HCT116 (cell line): ENCODE measurements around the gene SEC24D. TPM values are rescaled to one million over a fixed set of nuclear protein-coding genes. Genes with fewer than 3 reads are reported as not detected.

ENCODE experiments used
- ATAC-seq: fragments of 200-7000 bp; cut with Tn5 transposase; 2 replicates; pipeline ENCODE4 v1.9.1; 2020; ENCODE audit warnings: mild to moderate bottlenecking, moderate library complexity
- BruUV-seq: library from RNA; stranded (reverse); fragments of 400-500 nt; replicated peaks from 2 replicates; lab custom pipeline; 2021; lab: Mats Ljungman, UMichigan
- CTCF ChIA-PET: fragments of 300-600 bp; sonication (Branson Sonifier 250); formaldehyde crosslinking; loops from one replicate; lab custom pipeline; 2021; ENCODE audit warnings: antibody characterized with exemption; lab: Charles Lee
- POLR2A ChIA-PET: fragments of 300-600, 350-600 bp; sonication (Branson Sonifier 250); formaldehyde crosslinking; loops from one replicate; lab custom pipeline; 2021; ENCODE audit warnings: antibody characterized with exemption; lab: Charles Lee
- RAD21 ChIA-PET, 2 experiments: fragments of 300-600 bp; sonication (Branson Sonifier 250); formaldehyde crosslinking; loops; one replicate each; lab custom pipeline; 2023; ENCODE audit warnings: low total read pairs in 2 of 2; ENCODE audit not compliant: uncharacterized antibody in 2 of 2, unreplicated experiment in 2 of 2, low non-redundant PET in 1 of 2; lab: Charles Lee
- DNase-seq: peaks from one replicate; pipeline ENCODE4 v3.0.0-alpha.2; 2010; ENCODE audit warnings: low read depth, low spot score
- H2AFZ ChIP-seq: fragments of 200-600 bp; shearing (Covaris generic), sonication (generic); 2 replicates; pipeline ENCODE4 v1.6.1; 2017; ENCODE audit warnings: low read depth, mixed run types, mixed read lengths, antibody characterized with exemption, low read length; ENCODE audit not compliant: poor library complexity, severe bottlenecking
- H3K27ac ChIP-seq: 2 replicates; pipeline ENCODE4 v1.5.1; 2012; ENCODE audit warnings: low read depth, low read length
- H3K27me3 ChIP-seq: fragments of 200-600 bp; sonication (generic); 2 replicates; pipeline ENCODE4 v1.6.1; 2016; ENCODE audit warnings: mixed run types, low read length, mixed read lengths; ENCODE audit not compliant: insufficient read depth
- H3K36me3 ChIP-seq, 2 experiments: fragments of 200-500 bp in 1 of 2; fragments of 200-600 bp in 1 of 2; sonication (Bioruptor generic) in 1 of 2; sonication (generic) in 1 of 2; 2 replicates each; pipeline versions ENCODE4 v1.5.1 to v1.6.1; 2014 to 2016; ENCODE audit warnings: low read length in 2 of 2, inconsistent platforms in 1 of 2, mixed read lengths in 1 of 2, mixed run types in 1 of 2; ENCODE audit not compliant: insufficient read depth in 2 of 2, control insufficient read depth in 1 of 2
- H3K4me1 ChIP-seq, 2 experiments: fragments of 200-600 bp in 1 of 2; sonication (generic) in 1 of 2; 2 replicates each; pipeline versions ENCODE4 v1.5.1 to v1.6.1; 2012 to 2017; ENCODE audit warnings: low read length in 2 of 2, inconsistent platforms in 1 of 2, mild to moderate bottlenecking in 1 of 2, mixed read lengths in 1 of 2, mixed run types in 1 of 2, moderate library complexity in 1 of 2; ENCODE audit not compliant: insufficient read depth in 2 of 2, control insufficient read depth in 1 of 2
- H3K4me2 ChIP-seq: fragments of 200-600 bp; sonication (generic); 2 replicates; pipeline ENCODE4 v1.6.1; 2017; ENCODE audit warnings: mixed run types, low read length, mixed read lengths
- H3K4me3 ChIP-seq, 2 experiments: fragments of 200-600 bp in 1 of 2; sonication (generic) in 1 of 2; replicated peaks in 1 of 2; 2 replicates each; pipeline ENCODE4 v1.5.1; 2011 to 2016; ENCODE audit warnings: low read length in 2 of 2, control low read depth in 1 of 2, low read depth in 1 of 2, mild to moderate bottlenecking in 1 of 2, mixed read lengths in 1 of 2, mixed run types in 1 of 2
- H3K79me2 ChIP-seq: fragments of 200-600 bp; sonication (generic); 2 replicates; pipeline ENCODE4 v1.6.1; 2017; ENCODE audit warnings: mild to moderate bottlenecking, mixed run types, low read length, moderate library complexity, mixed read lengths; ENCODE audit not compliant: insufficient read depth
- H3K9ac ChIP-seq: fragments of 200-600 bp; sonication (generic); 2 replicates; pipeline ENCODE4 v1.6.1; 2016; ENCODE audit warnings: low read length, mixed read lengths
- H3K9me2 ChIP-seq: fragments of 200-600 bp; sonication (generic), shearing (Covaris generic); 2 replicates; pipeline ENCODE4 v1.6.1; 2017; ENCODE audit warnings: mixed run types, mild to moderate bottlenecking, moderate library complexity; ENCODE audit not compliant: insufficient read depth
- H3K9me3 ChIP-seq, 2 experiments: fragments of 200-500 bp in 1 of 2; fragments of 200-600 bp in 1 of 2; sonication (Bioruptor generic) in 1 of 2; sonication (generic) in 1 of 2; 2 replicates each; pipeline ENCODE4 v1.6.1; 2014 to 2017; ENCODE audit warnings: low read length in 2 of 2, mixed read lengths in 2 of 2, inconsistent platforms in 1 of 2, low read depth in 1 of 2, mild to moderate bottlenecking in 1 of 2, mixed run types in 1 of 2, moderate library complexity in 1 of 2; ENCODE audit not compliant: control insufficient read depth in 1 of 2, insufficient read depth in 1 of 2
- H4K20me1 ChIP-seq: fragments of 200-600 bp; sonication (generic), shearing (Covaris generic); 2 replicates; pipeline ENCODE4 v1.6.1; 2017; ENCODE audit warnings: mixed run types, mild to moderate bottlenecking, moderate library complexity; ENCODE audit not compliant: insufficient read depth
- CBX3 ChIP-seq: IDR thresholded peaks from 2 replicates; pipeline ENCODE4 v1.6.1; 2012; ENCODE audit warnings: low read depth
- CEBPB ChIP-seq: IDR thresholded peaks from 2 replicates; pipeline ENCODE4 v1.6.1; 2012; ENCODE audit warnings: low read depth
- EGR1 ChIP-seq: IDR thresholded peaks from 2 replicates; pipeline ENCODE4 v1.6.1; 2012; ENCODE audit warnings: low read depth
- ELF1 ChIP-seq: IDR thresholded peaks from 2 replicates; pipeline ENCODE4 v1.6.1; 2012; ENCODE audit warnings: low read depth, borderline replicate concordance
- EZH2 ChIP-seq: fragments of 200-600 bp; sonication (generic); IDR thresholded peaks from 2 replicates; pipeline ENCODE4 v1.6.1; 2017; ENCODE audit warnings: antibody characterized with exemption, mixed run types
- FOSL1 ChIP-seq: IDR thresholded peaks from 2 replicates; pipeline ENCODE4 v1.6.1; 2012; ENCODE audit warnings: low read depth
- POLR2AphosphoS5 ChIP-seq: IDR thresholded peaks from 2 replicates; pipeline ENCODE4 v1.6.1; 2011; ENCODE audit warnings: mild to moderate bottlenecking, low read depth, low read length, moderate library complexity
- RAD21 ChIP-seq: IDR thresholded peaks from 2 replicates; pipeline ENCODE4 v1.6.1; 2012; ENCODE audit warnings: low read depth, mild to moderate bottlenecking
- SIN3A ChIP-seq: IDR thresholded peaks from 2 replicates; pipeline ENCODE4 v1.6.1; 2012; ENCODE audit warnings: low read depth
- SP1 ChIP-seq: IDR thresholded peaks from 2 replicates; pipeline ENCODE4 v1.6.1; 2012; ENCODE audit warnings: low read depth
- YY1 ChIP-seq: IDR thresholded peaks from 2 replicates; pipeline ENCODE4 v1.6.1; 2011; ENCODE audit warnings: low read length, low read depth, moderate library complexity, mild to moderate bottlenecking; ENCODE audit not compliant: insufficient replicate concordance; ENCODE audit errors: extremely low read depth
- ZFX ChIP-seq: fragments of 450-650 bp; IDR thresholded peaks from 2 replicates; pipeline ENCODE4 v1.6.1; 2017
- ZNF274 ChIP-seq: fragments of 200-500 bp; sonication (Bioruptor generic); IDR thresholded peaks from 2 replicates; pipeline ENCODE4 v1.6.1; 2014; ENCODE audit warnings: mild to moderate bottlenecking, low read depth, low read length, inconsistent platforms
- intact Hi-C: fragments of 100-400 bp; cut with micrococcal nuclease; formaldehyde crosslinking; loops from 2 replicates; pipeline ENCODE4 v1.10.0; 2022
- total RNA-seq: library from RNA; stranded (reverse); gene quantifications from one replicate; pipeline ENCODE4 v1.2.1, GENCODE V29; 2021; ENCODE audit not compliant: unreplicated experiment
- TF ChIP-seq, protein P1 (sequence below): IDR thresholded peaks from 2 replicates; pipeline ENCODE4 v1.6.1; 2012; ENCODE audit warnings: low read depth
- TF ChIP-seq, protein P2 (sequence below): IDR thresholded peaks from 2 replicates; pipeline ENCODE4 v1.6.1; 2011; ENCODE audit warnings: mild to moderate bottlenecking, low read length, moderate library complexity; ENCODE audit not compliant: insufficient replicate concordance; ENCODE audit errors: extremely low read depth

Gene SEC24D
- total RNA-seq, 1 experiment from 2014 or later, result 28.5 TPM

DNA sequence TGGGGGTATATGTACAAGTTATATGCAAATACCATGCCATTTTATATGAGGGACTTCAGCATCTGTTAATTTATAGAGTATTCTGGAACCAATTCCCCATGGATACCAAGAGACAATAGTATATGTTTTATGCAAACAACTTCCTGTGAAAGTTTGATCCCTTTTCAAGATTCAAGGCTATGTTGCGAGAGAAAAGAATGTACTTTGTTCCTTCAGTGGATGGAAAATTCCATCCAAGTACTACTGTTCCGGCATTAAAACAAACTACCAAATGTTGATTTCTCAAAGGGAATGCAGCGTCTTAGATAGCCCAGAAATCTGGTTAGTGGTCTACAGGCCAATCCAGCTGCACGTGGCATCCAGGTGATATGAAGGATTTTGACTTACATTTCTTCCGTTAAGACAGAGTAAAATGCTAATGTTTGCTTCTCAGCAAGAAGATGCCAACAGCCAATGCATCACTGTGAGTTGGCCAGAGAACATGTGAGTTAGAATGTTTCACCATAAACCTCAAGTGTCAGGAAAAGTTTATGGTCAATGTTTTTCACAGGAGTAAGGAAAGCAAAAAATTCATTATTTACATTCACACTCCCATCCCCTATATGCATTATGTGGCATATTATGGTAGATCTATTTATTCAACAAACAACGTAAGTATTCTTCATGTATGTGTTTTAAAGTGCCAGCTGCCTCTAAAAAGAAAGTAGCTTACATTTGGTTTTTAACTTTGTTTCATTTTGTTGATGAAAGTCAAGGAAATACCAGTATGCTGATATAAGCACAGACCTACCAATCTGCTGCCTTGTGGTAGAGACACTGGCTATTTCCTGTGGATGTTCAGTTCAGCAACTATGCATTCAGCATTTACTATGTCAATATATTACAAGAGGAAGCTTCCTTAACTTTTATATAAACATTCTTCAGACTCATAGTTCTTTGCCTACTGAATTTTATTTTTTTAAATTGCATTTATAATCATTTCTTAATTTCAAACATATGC is 106.3 kb downstream of the SEC24D start:
- H3K4me3 ChIP-seq, result no peak overlapping the region
- H3K4me2 ChIP-seq, result no peak overlapping the region
- intact Hi-C loops, result no loop called here
- ChIA-PET RAD21 (no interaction called here), CTCF (no interaction called here), POLR2A (no interaction called here)
- no peaks in the 10 kb centered on the region for H4K20me1 ChIP-seq
- no peaks in the 10 kb centered on the region for H3K4me1 ChIP-seq
- BruUV-seq, result no TSS peak
- TF ChIP-seq EZH2 (no peak), CBX3 (no peak), EGR1 (no peak), SIN3A (no peak), ZNF274 (no peak), FOSL1 (no peak), RAD21 (no peak), YY1 (no peak), SP1 (no peak), ZFX (no peak), ELF1 (no peak), CEBPB (no peak), POLR2AphosphoS5 (no peak)
- TF ChIP-seq, protein P1, sequence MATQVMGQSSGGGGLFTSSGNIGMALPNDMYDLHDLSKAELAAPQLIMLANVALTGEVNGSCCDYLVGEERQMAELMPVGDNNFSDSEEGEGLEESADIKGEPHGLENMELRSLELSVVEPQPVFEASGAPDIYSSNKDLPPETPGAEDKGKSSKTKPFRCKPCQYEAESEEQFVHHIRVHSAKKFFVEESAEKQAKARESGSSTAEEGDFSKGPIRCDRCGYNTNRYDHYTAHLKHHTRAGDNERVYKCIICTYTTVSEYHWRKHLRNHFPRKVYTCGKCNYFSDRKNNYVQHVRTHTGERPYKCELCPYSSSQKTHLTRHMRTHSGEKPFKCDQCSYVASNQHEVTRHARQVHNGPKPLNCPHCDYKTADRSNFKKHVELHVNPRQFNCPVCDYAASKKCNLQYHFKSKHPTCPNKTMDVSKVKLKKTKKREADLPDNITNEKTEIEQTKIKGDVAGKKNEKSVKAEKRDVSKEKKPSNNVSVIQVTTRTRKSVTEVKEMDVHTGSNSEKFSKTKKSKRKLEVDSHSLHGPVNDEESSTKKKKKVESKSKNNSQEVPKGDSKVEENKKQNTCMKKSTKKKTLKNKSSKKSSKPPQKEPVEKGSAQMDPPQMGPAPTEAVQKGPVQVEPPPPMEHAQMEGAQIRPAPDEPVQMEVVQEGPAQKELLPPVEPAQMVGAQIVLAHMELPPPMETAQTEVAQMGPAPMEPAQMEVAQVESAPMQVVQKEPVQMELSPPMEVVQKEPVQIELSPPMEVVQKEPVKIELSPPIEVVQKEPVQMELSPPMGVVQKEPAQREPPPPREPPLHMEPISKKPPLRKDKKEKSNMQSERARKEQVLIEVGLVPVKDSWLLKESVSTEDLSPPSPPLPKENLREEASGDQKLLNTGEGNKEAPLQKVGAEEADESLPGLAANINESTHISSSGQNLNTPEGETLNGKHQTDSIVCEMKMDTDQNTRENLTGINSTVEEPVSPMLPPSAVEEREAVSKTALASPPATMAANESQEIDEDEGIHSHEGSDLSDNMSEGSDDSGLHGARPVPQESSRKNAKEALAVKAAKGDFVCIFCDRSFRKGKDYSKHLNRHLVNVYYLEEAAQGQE, result no peak
- TF ChIP-seq, protein P2, sequence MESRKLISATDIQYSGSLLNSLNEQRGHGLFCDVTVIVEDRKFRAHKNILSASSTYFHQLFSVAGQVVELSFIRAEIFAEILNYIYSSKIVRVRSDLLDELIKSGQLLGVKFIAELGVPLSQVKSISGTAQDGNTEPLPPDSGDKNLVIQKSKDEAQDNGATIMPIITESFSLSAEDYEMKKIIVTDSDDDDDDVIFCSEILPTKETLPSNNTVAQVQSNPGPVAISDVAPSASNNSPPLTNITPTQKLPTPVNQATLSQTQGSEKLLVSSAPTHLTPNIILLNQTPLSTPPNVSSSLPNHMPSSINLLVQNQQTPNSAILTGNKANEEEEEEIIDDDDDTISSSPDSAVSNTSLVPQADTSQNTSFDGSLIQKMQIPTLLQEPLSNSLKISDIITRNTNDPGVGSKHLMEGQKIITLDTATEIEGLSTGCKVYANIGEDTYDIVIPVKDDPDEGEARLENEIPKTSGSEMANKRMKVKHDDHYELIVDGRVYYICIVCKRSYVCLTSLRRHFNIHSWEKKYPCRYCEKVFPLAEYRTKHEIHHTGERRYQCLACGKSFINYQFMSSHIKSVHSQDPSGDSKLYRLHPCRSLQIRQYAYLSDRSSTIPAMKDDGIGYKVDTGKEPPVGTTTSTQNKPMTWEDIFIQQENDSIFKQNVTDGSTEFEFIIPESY, result no peak
- H3K9ac ChIP-seq, result no peak overlapping the region
- H3K9me3 ChIP-seq, result no peaks in the 10 kb centered on the region
- no peak overlapping the region for H3K27ac ChIP-seq
- H3K9me2 ChIP-seq, result no peaks in the 10 kb centered on the region
- H2AFZ ChIP-seq, result no peak overlapping the region
- no peaks in the 10 kb centered on the region for H3K79me2 ChIP-seq
- H3K27me3 ChIP-seq, result no peaks in the 10 kb centered on the region
- ATAC-seq (no peak), DNase-seq (no peak)
- peaks cover 0 to 14% of the 10 kb centered on the region in 2 experiments; a peak in 1 of 4 replicates for H3K36me3 ChIP-seq
